HUES64 (cell line): ENCODE measurements around the gene ADGRL1.
"Not testable (repeated sequence)": the region's sequence is repeated elsewhere in the genome, so short reads cannot be mapped to it uniquely, and the experiment has no call there.

Experiments used
- H3K27ac ChIP-seq: 2 replicates; pipeline ENCODE4 v1.7.0; 2013; ENCODE audit warnings: low read depth, low read length, inconsistent platforms
- H3K27me3 ChIP-seq: 2 replicates; pipeline ENCODE4 v1.6.1; 2013; ENCODE audit warnings: mild to moderate bottlenecking, low read length; ENCODE audit not compliant: insufficient read depth
- H3K36me3 ChIP-seq: 2 replicates; pipeline ENCODE4 v1.6.1; 2013; ENCODE audit warnings: mild to moderate bottlenecking, low read length; ENCODE audit not compliant: insufficient read depth
- H3K4me1 ChIP-seq: 2 replicates; pipeline ENCODE4 v1.6.1; 2013; ENCODE audit warnings: mild to moderate bottlenecking, low read length, moderate library complexity; ENCODE audit not compliant: insufficient read depth
- H3K4me3 ChIP-seq: 2 replicates; pipeline ENCODE4 v1.5.1; 2013; ENCODE audit warnings: mild to moderate bottlenecking, low read length, moderate library complexity
- H3K9ac ChIP-seq: 2 replicates; pipeline ENCODE4 v1.6.1; 2013; ENCODE audit warnings: mild to moderate bottlenecking, low read depth, low read length
- H3K9me3 ChIP-seq: 2 replicates; pipeline ENCODE4 v1.6.1; 2013; ENCODE audit warnings: low read depth, low read length; ENCODE audit not compliant: insufficient read depth
- WGBS: fragments of 150-250, 120-280 bp; methylation state at CpG from one replicate; pipeline ENCODE4 v1.1.7; 2013; ENCODE audit warnings: missing lambda C conversion rate; 5-methylcytosine and 5-hydroxymethylcytosine counted together

ADGRL1 gene

DNA sequence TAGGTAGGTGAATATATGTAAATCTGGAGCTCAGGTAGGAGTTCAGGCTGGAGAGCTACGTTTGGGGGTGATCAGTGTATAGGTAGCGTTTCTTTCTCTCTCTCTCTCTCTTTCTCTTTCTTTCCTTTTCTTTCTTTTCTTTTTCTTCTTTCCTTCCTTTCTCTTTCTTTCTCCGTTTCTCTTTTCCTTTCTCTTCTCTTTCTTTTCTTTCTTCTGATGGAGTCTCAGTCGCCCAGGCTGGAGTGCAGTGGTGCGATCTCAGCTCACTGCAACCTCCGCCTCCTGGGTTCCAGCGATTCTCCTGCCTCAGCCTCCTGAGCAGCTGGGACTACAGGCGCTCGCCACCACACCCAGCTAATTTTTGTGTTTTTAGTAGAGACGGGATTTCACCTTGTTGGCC is 59.8 kb downstream of the ADGRL1 start:
- H3K4me3 ChIP-seq, H3K27me3 ChIP-seq, H3K9me3 ChIP-seq, H3K27ac ChIP-seq, H3K36me3 ChIP-seq, H3K9ac ChIP-seq: not testable (repeated sequence)
- H3K4me1 ChIP-seq, result peaks cover 22% of the 10 kb centered on the region
- WGBS, result 95% methylated on average over 8 of the region's 10 CpGs

DNA sequence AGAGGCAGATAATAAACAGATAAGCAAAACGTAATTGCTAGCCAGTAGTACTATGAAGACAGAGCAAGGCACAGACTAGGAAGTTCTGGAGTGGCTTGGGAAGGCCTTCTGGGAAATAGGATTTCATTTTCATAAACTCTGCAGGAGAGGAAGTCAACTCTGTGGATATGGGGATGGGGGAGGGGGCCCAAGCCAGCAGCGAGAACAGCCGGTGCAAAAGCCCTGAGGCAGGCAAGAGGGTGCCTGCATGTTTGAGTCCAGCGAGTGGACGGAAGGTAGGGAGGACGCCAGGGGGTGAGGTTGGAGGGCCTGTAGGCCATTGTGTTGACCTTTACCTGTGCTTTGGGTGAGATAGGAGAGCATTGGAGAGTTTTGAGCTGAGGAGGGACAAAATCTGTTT is 60.6 kb downstream of the ADGRL1 start:
- peaks cover 21% of the 10 kb centered on the region for H3K4me1 ChIP-seq
- H3K36me3 ChIP-seq, result 0 out of 2 replicates have a peak, but pooled peaks cover 3% of the 10 kb centered on the region
- H3K9ac ChIP-seq, result no peak overlapping the region
- no peak overlapping the region for H3K27ac ChIP-seq
- no peak overlapping the region for H3K4me3 ChIP-seq
- 85% methylated on average over 6 of the region's 6 CpGs for WGBS
- no peaks in the 10 kb centered on the region for H3K9me3 ChIP-seq
- no peaks in the 10 kb centered on the region for H3K27me3 ChIP-seq

DNA sequence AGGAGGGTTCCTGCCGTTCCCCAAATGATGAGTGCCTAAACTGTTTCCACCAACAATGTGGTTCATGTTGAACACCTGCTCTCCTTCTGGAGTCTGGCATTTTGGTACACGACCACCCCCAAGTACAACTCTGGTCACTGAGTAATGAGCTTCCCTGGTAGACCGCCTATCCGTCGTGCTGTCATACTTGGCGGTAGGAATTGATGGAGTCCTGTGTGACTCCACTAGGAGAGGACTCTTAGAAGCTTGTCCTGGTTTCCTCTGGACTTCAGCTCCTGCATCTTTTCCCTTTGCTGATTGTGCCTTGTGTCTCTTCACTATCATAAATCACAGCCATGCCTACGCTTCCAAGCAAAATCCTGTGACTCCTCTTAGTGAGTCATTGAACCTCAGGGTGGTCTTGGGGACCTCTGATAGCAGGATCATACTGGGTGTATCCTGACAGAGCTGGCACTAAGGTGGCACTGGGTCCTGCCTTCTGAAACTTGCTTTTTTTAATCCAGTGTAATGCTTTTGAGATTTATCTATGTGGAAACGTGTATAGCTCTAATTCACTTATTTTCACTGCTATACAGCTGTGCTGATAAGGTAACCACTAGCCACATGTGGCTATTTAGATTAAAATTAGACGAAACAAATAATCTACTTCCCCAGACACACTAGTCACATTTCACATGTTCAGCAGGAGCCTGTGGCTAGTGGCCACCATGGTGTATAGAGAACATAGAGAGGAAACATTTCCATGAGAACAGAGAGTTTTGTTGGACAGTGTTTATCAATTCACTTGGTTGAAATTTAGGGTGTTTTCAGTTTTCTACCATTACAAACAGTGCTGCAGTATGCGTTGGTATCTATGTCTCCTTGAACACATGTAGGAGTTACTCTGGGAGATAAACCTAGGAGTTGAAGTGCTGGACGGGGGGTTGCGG is 63.4 kb downstream of the ADGRL1 start:
- Histone ChIP-seq H3K4me1 (no peaks in the 10 kb centered on the region), H3K9ac (no peak overlapping the region), H3K36me3 (no peaks in the 10 kb centered on the region), H3K4me3 (no peak overlapping the region), H3K27ac (no peak overlapping the region), H3K27me3 (no peaks in the 10 kb centered on the region), H3K9me3 (no peaks in the 10 kb centered on the region)
- 95% methylated on average over 11 of the region's 12 CpGs for WGBS

DNA sequence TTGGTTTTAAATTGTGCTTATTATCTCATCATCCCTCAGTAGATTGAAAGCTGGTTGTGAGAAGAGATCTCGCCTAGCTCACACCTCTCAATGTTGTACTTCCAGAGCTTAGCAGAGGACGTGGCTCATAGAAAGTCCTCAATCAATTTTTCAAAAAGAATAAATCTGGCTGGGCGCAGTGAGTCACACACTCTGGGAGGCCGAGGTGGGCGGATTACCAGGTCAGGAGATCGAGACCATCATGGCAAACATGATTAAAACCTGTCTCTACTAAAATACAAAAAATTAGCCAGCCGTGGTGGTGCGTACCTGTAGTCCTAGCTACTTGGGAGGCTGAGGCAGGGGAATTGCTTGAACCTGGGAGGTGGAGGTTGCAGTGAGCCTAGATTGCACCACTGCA is 64.9 kb downstream of the ADGRL1 start:
- no peak overlapping the region for H3K4me3 ChIP-seq
- H3K36me3 ChIP-seq, result no peaks in the 10 kb centered on the region
- 97% methylated on average over 8 of the region's 8 CpGs for WGBS
- H3K9ac ChIP-seq, result no peak overlapping the region
- H3K27me3 ChIP-seq, result no peaks in the 10 kb centered on the region
- no peaks in the 10 kb centered on the region for H3K9me3 ChIP-seq
- no peaks in the 10 kb centered on the region for H3K4me1 ChIP-seq
- H3K27ac ChIP-seq, result no peak overlapping the region

DNA sequence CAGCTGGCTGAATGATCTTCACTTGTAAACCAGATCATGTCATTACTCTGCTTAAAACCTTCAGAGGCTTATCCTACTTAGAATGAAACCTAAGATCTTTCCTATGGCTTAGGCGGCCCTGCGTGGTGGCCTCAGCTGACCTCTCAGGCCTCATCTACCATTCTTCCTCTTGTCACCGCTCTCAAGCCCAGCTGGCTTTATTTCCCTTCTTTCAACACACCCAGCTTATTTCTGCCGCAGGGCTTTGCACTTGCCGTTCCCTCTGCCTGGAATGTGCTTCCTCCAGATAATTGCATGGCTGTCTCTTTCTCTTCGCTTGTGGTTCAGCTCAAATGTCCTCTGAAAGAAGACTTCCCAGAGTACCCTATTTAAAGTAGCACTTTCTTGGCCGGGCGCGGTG is 66.0 kb downstream of the ADGRL1 start:
- 95% methylated on average over 9 of the region's 9 CpGs for WGBS
- Histone ChIP-seq H3K4me3 (no peak overlapping the region), H3K9me3 (no peaks in the 10 kb centered on the region), H3K9ac (no peak overlapping the region), H3K27me3 (no peaks in the 10 kb centered on the region), H3K36me3 (no peaks in the 10 kb centered on the region), H3K4me1 (peaks cover 6% of the 10 kb centered on the region; the same call in 1 of the 2 replicates), H3K27ac (no peak overlapping the region)

DNA sequence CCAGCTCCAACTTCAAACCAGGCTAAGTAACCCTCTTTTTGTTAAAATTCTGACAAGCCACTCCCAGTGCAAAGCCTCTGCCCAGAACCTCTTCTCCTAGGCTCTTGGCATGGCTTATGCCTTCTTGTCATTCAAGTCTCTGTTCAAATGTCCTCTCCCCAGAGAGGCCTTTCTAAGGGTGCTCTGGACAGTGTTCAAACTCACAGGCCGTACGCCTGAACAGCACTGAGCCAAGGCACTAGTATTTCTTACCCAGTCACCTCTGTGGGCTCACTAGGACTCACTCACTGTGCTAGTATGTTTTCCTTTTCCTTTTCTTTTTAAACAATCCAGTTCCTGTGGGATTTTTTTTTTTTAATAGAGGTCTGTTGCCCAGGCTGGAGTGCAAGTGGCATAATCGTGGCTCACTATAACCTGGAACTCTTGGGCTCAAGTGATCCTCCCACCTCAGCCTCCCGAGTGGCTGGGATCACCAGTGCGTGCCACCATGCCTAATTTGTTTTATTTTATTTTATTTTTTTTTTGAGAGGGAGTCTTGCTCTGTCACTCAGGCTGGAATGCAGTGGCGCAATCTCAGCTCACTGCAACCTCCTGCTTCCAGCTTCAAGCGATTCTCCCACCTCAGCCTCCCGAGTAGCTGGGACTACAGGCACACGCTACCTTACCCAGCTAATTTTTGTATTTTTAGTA is 67.2 kb downstream of the ADGRL1 start:
- Histone ChIP-seq H3K9ac (no peak overlapping the region), H3K36me3 (no peaks in the 10 kb centered on the region), H3K4me3 (no peak overlapping the region), H3K27ac (no peak overlapping the region), H3K27me3 (no peaks in the 10 kb centered on the region), H3K9me3 (no peaks in the 10 kb centered on the region), H3K4me1 (peaks cover 13% of the 10 kb centered on the region)
- 94% methylated on average over 6 of the region's 9 CpGs for WGBS

DNA sequence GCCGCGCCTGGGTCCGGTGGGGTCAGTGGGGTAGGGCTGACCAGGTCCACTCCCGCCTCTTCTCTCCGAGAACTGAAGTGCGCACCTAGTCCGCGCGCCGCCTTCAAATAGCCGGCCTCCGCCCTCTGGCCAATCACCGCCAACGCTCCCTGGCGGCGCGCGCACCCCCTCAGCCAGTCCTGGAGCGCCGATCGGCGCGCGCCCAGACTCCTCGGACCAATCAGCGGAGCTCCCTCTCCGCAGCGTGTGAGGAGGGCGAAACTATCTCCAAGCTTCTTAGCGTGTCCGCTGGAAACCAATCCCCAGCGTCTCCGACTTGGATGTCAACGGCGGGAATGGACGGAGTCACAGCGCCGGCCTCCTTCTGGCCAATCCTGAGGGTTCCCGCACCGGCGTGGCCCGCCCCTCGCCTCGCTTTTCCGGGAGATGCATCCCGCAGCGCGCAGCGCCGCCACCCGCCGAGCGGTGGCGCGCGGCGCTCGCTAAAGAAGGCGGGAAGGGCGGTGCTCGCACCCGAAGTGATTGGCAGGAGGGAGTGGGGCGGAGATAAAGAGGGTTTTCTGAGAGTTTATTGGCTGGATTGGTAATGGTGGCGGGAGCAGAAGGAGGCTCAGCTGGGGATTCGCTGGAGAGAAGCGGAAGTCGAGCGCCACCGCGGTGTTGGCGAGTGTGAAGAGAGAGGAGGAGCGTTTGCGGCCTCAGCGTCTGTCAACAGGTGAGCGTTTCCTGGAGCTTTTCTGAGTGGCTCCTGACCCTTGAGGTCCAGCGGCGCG is 69.3 kb downstream of the ADGRL1 start, which contains the start of gene ASF1B:
TSS of gene ASF1B (minus strand) at position 81 of the 773 bp plus-strand sequence. CDS start 133 bp downstream, outside the sequence.
- peaks cover 5% of the 10 kb centered on the region; the same call in 1 of the 2 replicates for H3K36me3 ChIP-seq
- no peaks in the 10 kb centered on the region for H3K27me3 ChIP-seq
- H3K27ac ChIP-seq, result peak within 1 kb of the TSS; percentile 92
- H3K9ac ChIP-seq, result peak within 1 kb of the TSS; percentile 83
- peak within 1 kb of the TSS; percentile 93 for H3K4me3 ChIP-seq
- no peaks in the 10 kb centered on the region for H3K9me3 ChIP-seq
- H3K4me1 ChIP-seq, result peaks cover 13% of the 10 kb centered on the region
- under 1% methylated on average over 78 of the region's 78 CpGs for WGBS

DNA sequence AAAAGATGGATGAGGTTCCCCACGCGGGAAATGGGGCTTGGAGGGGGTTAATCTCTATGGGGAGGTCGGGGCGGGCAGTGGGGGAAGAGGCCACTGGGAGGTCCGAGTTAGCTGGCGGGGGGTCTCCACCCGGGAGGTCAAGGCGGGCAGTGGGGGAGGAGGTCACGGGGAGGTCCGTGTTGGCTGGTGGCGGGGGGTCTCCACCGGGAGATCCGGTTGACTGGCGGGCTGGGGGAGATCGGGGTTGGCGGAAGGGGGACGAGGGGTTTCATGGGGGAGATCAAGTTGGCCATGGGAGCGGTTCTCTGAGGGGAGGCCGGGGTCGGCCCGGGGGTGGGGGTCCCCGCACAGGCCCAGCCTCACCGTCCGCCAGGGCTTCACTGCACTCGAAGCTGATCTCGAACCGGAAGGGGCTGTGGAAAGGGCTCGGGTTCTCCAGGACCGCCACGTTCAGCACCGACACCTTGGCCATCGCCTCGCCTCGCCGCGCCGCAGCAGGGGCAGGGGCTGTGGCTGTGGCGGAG is 69.9 kb downstream of the ADGRL1 start:
- 1% methylated on average over 38 of the region's 38 CpGs for WGBS
- H3K9ac ChIP-seq, result peak overlapping the region; percentile 83
- no peaks in the 10 kb centered on the region for H3K9me3 ChIP-seq
- H3K4me1 ChIP-seq, result peaks cover 13% of the 10 kb centered on the region
- peak overlapping the region; percentile 93 for H3K4me3 ChIP-seq
- H3K27ac ChIP-seq, result peak overlapping the region; percentile 92
- H3K36me3 ChIP-seq, result peaks cover 6% of the 10 kb centered on the region; the same call in 1 of the 2 replicates
- H3K27me3 ChIP-seq, result no peaks in the 10 kb centered on the region

DNA sequence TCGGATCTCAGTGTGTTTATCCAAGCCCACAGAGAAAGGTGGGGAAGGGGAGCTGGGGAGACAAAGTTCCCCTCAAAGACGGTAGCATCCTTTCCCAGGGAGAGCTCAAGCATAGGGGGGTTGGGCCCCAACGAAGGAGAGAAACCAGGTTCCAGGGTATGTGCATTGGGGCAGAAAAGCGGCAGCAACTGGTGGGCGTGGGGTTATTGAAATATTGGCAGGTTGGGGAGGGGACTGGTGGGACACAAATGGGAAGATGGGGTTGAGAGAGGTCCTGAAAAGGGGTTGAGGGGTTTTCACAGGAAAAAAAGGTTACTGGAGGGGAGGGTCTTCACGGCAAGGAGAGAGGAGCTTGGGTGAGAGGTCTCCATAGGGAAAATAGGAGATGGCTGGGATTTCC is 70.6 kb downstream of the ADGRL1 start:
- H3K4me3 ChIP-seq, result peak overlapping the region; percentile 93
- no peaks in the 10 kb centered on the region for H3K9me3 ChIP-seq
- no peak overlapping the region for H3K27ac ChIP-seq
- no peaks in the 10 kb centered on the region for H3K27me3 ChIP-seq
- no peak overlapping the region for H3K9ac ChIP-seq
- peaks cover 6% of the 10 kb centered on the region; the same call in 1 of the 2 replicates for H3K36me3 ChIP-seq
- H3K4me1 ChIP-seq, result peaks cover 13% of the 10 kb centered on the region
- WGBS, result 65% methylated on average over 6 of the region's 6 CpGs

DNA sequence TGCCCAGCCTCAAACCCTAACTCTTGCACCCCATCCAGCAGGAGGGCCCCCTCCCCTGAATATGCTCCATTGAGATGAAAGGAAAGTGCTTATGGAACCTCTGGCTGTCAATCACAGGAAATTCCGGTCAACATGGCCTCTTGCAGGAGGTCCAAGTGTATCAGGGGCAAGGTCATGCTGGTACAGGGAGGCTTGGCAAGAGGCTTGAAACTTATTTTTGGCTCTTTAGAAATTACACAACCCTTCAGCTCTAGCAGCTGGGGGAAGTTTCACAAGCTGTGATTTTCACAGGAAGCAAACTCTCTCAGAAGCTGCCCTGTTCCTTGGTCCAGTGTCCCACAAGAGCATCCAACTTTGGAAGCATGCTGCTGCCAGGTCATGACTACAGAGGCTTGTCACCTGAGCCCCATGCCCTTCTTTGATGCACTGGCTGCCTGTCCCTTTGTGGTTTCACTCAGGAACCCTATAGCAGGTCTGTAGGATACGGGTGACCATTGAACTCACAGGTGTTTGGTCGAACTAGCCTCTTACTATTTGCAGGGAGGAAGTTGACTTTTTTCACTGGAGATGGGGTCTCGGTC is 78.0 kb downstream of the ADGRL1 start:
- H3K4me1 ChIP-seq, result no peaks in the 10 kb centered on the region
- peaks cover 37% of the 10 kb centered on the region for H3K36me3 ChIP-seq
- no peak overlapping the region for H3K9ac ChIP-seq
- H3K9me3 ChIP-seq, result no peaks in the 10 kb centered on the region
- no peak overlapping the region for H3K4me3 ChIP-seq
- no peak overlapping the region for H3K27ac ChIP-seq
- 95% methylated on average over 4 of the region's 4 CpGs for WGBS
- H3K27me3 ChIP-seq, result no peaks in the 10 kb centered on the region
